ENCODE results near the gene TMEM42. TPM values are rescaled to one million over a fixed set of nuclear protein-coding genes. Genes with fewer than 3 reads are reported as not detected.

The TMEM42 gene
- total and polyA plus RNA-seq, 2 of the 4 experiments (the other 2 are of a cell fraction) = 13.1 to 24.7 TPM

- Histone ChIP-seq H2BK15ac (ENCODE audit: low read depth, low read length) (peak overlapping the region; percentile 9; the same call in 1 of the 3 replicates), H2AK9ac (replicated peaks; ENCODE audit: low read depth, low read length, poor library complexity) (peak overlapping the region; percentile 38), H3K9me1 (ENCODE audit: insufficient read depth, low read length) (peaks cover 33% of the 10 kb centered on the region), H3K4me3 (ENCODE audit: insufficient read depth, low read depth, low read length) (no peak overlapping the region), H2BK20ac (ENCODE audit: low read depth, low read length) (peak overlapping the region; percentile 96), H3K18ac (ENCODE audit: low read depth, low read length) (no peak overlapping the region), H3K79me1 (ENCODE audit: low read depth in 1 of 2, low read length in 2 of 2) (peaks cover 0 to 4% of the 10 kb centered on the region in 2 experiments; a peak in 1 of 4 replicates), H3K14ac (replicated peaks; ENCODE audit: low read depth, low read length) (peak overlapping the region; percentile 78), H4K20me1 (ENCODE audit: insufficient read depth, low read length) (no peaks in the 10 kb centered on the region), H4K5ac (ENCODE audit: low read depth, low read length) (no peak overlapping the region), H3K27ac (ENCODE audit: insufficient read depth, low read length) (peak overlapping the region; percentile 2; the same call in 1 of the 2 replicates), H2BK120ac (ENCODE audit: low read depth, low read length) (peak overlapping the region; percentile 85), H3K4ac (ENCODE audit: low read depth, low read length) (peak overlapping the region; percentile 77), H2AK5ac (ENCODE audit: low read depth, low read length) (peak overlapping the region; percentile 89), H4K8ac (ENCODE audit: low read depth in 2 of 2, low read length in 2 of 2) (peak overlapping the region; percentile 5 to 61; a peak in 1 of 4 replicates), H3K4me1 (ENCODE audit: control insufficient read depth, insufficient read depth, low read length) (peaks cover 24% of the 10 kb centered on the region), H3K4me2 (ENCODE audit: low read depth, low read length) (peak overlapping the region; percentile 32; the same call in 1 of the 2 replicates), H3K23ac (ENCODE audit: low read depth, low read length) (peak overlapping the region; percentile 38), H3K56ac (ENCODE audit: extremely low read depth, insufficient read depth, low read length) (peak overlapping the region; percentile 36; the same call in 1 of the 2 replicates), H3K9ac (ENCODE audit: low read depth, low read length) (no peak overlapping the region), H4K91ac (ENCODE audit: insufficient read depth, low read depth, low read length) (peak overlapping the region; percentile 83), H3K9me3 (ENCODE audit: control insufficient read depth, insufficient read depth, low read length) (peaks cover 3% of the 10 kb centered on the region; the same call in 1 of the 2 replicates), H3K27me3 (ENCODE audit: control insufficient read depth, insufficient read depth, low read length) (no peaks in the 10 kb centered on the region), H3K36me3 (ENCODE audit: control insufficient read depth, insufficient read depth, low read length) (no peaks in the 10 kb centered on the region), H2AFZ (replicated peaks; ENCODE audit: low read length, poor library complexity) (peak overlapping the region; percentile 86), H2BK5ac (ENCODE audit: low read depth, low read length, poor library complexity, severe bottlenecking) (peak overlapping the region; percentile 56)
- 60% methylated on average over 1 of the region's 4 CpGs; no CpG with 5 or more reads in 1 of the 2 experiments for WGBS, 2 experiments (ENCODE audit: extremely low coverage in 2 of 2, insufficient read length in 1 of 2)
- DNase-seq = peak; percentile 95
- ChIA-PET CTCF (interaction anchor here (0.8 kb wide), 1 partner anchor 31 kb away, joined by 3 read pairs; no protein-coding TSS in a partner anchor), POLR2A (ENCODE audit: unreplicated experiment) (no interaction called here)
- peak; percentile 59 for TF ChIP-seq MAFK (IDR thresholded peaks at IDR 0.05; ENCODE audit: low read depth, low read length)
- peak; percentile 97 for TF ChIP-seq MXI1 (IDR thresholded peaks at IDR 0.05; ENCODE audit: borderline replicate concordance, low read depth, low read length)
- no peak for TF ChIP-seq RCOR1 (IDR thresholded peaks at IDR 0.05; ENCODE audit: insufficient replicate concordance, low read length)
- TF ChIP-seq USF2 (IDR thresholded peaks at IDR 0.05; ENCODE audit: low read depth, low read length) = no peak
- 0 out of 2 replicates have a peak, but pooled peaks have one; percentile 17 for TF ChIP-seq BHLHE40 (IDR thresholded peaks at IDR 0.05; ENCODE audit: low read depth, low read length)
- peak; percentile 48; the same call in 1 of the 2 replicates for TF ChIP-seq FOS (IDR thresholded peaks at IDR 0.05; ENCODE audit: low read depth, low read length)
- in situ Hi-C loops (cut with MboI; ENCODE audit: low sequenced_read_pairs) = loop anchor here (25.0 kb wide), 1 partner anchor 547 kb away; the partner anchor contains the start of gene TCAIM
- dilution Hi-C loops (cut with HindIII; ENCODE audit: low sequenced_read_pairs, unreplicated experiment) = no loop called here
- BruUV-seq (replicated peaks) = no TSS peak
- intact Hi-C loops (cut with micrococcal nuclease) = no loop called here
- ATAC-seq (ENCODE audit: low read depth) = peak; percentile 49
Measured at GRCh38 chr3:44883999-44884431, 22.3 kb downstream of the TMEM42 start.
